Fibroblast of lung (primary cell): ENCODE measurements around the gene DNAH5. TPM values are rescaled to one million over a fixed set of nuclear protein-coding genes. Genes with fewer than 3 reads are reported as not detected.

Source experiments
- DNase-seq, 2 donors: peaks; one replicate each; pipeline versions ENCODE4 v3.0.0 to v3.0.0-alpha.2; 2010; ENCODE audit warnings: low read depth in 2 of 2
- H2AFZ ChIP-seq: 2 replicates; pipeline ENCODE4 v1.5.1; 2012; ENCODE audit warnings: low read length, control low read depth, inconsistent platforms
- H3K27ac ChIP-seq: 2 replicates; pipeline ENCODE4 v1.5.1; 2011; ENCODE audit warnings: low read length, control low read depth; ENCODE audit not compliant: insufficient read depth
- H3K27me3 ChIP-seq: 2 replicates; pipeline ENCODE4 v1.5.1; 2011; ENCODE audit warnings: mild to moderate bottlenecking, low read length; ENCODE audit not compliant: control insufficient read depth, insufficient read depth
- H3K36me3 ChIP-seq: 2 replicates; pipeline ENCODE4 v1.5.1; 2011; ENCODE audit warnings: low read length; ENCODE audit not compliant: control insufficient read depth, insufficient read depth
- H3K4me1 ChIP-seq: 2 replicates; pipeline ENCODE4 v1.5.1; 2011; ENCODE audit warnings: low read length; ENCODE audit not compliant: control insufficient read depth, insufficient read depth; ENCODE audit errors: extremely low read depth
- H3K4me2 ChIP-seq: 2 replicates; pipeline ENCODE4 v1.5.1; 2011; ENCODE audit warnings: low read length, control low read depth; ENCODE audit not compliant: insufficient read depth; ENCODE audit errors: extremely low read depth
- H3K4me3 ChIP-seq, 4 experiments: fragments of 200-600 bp in 1 of 4; sonication (generic) in 1 of 4; replicated peaks in 1 of 4; 2 replicates each; pipeline ENCODE4 v1.5.1; 2011 to 2016; ENCODE audit warnings: low read length in 4 of 4, low read depth in 3 of 4, mild to moderate bottlenecking in 3 of 4, control low read depth in 2 of 4, inconsistent platforms in 1 of 4, mixed read lengths in 1 of 4; ENCODE audit not compliant: insufficient read depth in 1 of 4; ENCODE audit errors: control extremely low read depth in 1 of 4
- H3K79me2 ChIP-seq: 2 replicates; pipeline ENCODE4 v1.5.1; 2012; ENCODE audit warnings: mild to moderate bottlenecking, low read length, inconsistent platforms; ENCODE audit not compliant: control insufficient read depth, insufficient read depth
- H3K9ac ChIP-seq: 2 replicates; pipeline ENCODE4 v1.5.1; 2011; ENCODE audit warnings: mild to moderate bottlenecking, low read length, control low read depth; ENCODE audit not compliant: insufficient read depth
- H3K9me3 ChIP-seq: 2 replicates; pipeline ENCODE4 v1.5.1; 2012; ENCODE audit warnings: low read depth, low read length; ENCODE audit not compliant: control insufficient read depth, insufficient read depth
- H4K20me1 ChIP-seq: 2 replicates; pipeline ENCODE4 v1.5.1; 2011; ENCODE audit warnings: low read length; ENCODE audit not compliant: control insufficient read depth, insufficient read depth; ENCODE audit errors: extremely low read depth
- CTCF ChIP-seq, 2 donors: IDR thresholded peaks in 1 of 2; conservative IDR thresholded peaks in 1 of 2; 1 replicate in 1 of 2; 2 replicates in 1 of 2; pipeline ENCODE4 v1.5.1; 2011 to 2012; ENCODE audit warnings: low read length in 2 of 2, control low read depth in 1 of 2, inconsistent platforms in 1 of 2, low read depth in 1 of 2, mild to moderate bottlenecking in 1 of 2
- EZH2 ChIP-seq: IDR thresholded peaks from 2 replicates; pipeline ENCODE4 v1.5.1; 2012; ENCODE audit warnings: low read length, control low read depth, mild to moderate bottlenecking; ENCODE audit errors: missing control alignments
- polyA plus RNA-seq, 2 donors: library from polyadenylated mRNA; depleted of rRNA in 1 of 2; stranded (reverse) in 1 of 2; unstranded in 1 of 2; fragments of >200 nt; gene quantifications; 2 replicates each; pipeline ENCODE4 v1.2.1, GENCODE V29; 2011 to 2012; ENCODE audit warnings: missing spikeins in 1 of 2
- total RNA-seq: library from RNA; depleted of rRNA; stranded (reverse); fragments of >200 nt; gene quantifications from 2 replicates; pipeline ENCODE4 v1.2.1, GENCODE V29; 2014

Gene DNAH5
- total and polyA plus RNA-seq, 2 donors (not counting 1 experiment from before 2014, with no cell fraction given): 2.1 to 3.1 TPM

DNA sequence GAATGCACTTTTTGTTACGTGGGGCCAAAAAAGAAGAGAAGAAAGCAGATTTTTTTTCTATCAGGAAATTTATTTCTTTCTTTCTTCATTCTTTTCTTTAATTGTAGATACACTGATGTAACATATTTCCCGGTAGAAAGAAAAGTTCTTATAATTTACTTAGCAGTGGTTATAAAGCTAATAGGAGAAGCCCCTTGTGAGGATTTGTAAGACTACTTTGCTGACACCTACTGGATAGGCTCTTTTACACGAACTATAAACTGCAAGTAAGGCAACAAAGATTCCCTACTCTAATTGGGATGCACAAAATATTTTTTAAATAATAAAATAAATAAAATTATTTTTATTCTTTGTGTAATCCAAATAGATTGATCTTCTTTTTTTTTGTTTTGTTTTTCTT, 284.4 kb downstream of the DNAH5 start:
- Histone ChIP-seq H3K79me2 (no peaks in the 10 kb centered on the region), H3K9me3 (no peaks in the 10 kb centered on the region), H3K9ac (no peak overlapping the region), H3K4me3 (no peak overlapping the region), H2AFZ (no peak overlapping the region), H3K4me2 (no peak overlapping the region), H3K27me3 (no peaks in the 10 kb centered on the region), H4K20me1 (no peaks in the 10 kb centered on the region), H3K4me1 (peaks cover 6% of the 10 kb centered on the region), H3K27ac (no peak overlapping the region), H3K36me3 (no peaks in the 10 kb centered on the region)
- TF ChIP-seq CTCF (conservative IDR thresholded peaks at IDR 0.05 in 1 of 2, IDR thresholded peaks at IDR 0.05 in 1 of 2; ENCODE audit: low read depth in 1 of 2, low read length in 2 of 2): no peak
- TF ChIP-seq EZH2: no peak
- DNase-seq: peak in 1 of 2 donors; percentile 25

DNA sequence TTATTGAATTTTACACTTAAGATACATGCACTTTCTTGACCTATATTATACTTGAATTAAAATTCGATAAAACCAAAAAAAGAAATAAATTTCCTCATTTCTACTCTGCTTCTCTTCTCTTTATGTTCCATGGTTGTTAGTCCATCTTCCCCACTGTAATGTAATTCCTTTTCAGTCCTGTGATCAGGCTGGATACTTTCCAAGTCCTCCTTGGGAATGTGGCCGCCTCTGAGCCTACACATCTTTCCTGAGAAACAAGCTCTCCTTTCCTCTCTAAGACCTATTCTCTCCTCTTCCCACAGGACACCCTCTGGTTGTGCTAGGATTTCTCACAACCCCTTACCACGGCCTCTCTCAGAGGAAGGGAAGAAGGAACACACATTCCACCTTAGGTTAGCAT, 285.1 kb downstream of the DNAH5 start:
- no peaks in the 10 kb centered on the region for H4K20me1 ChIP-seq
- H3K4me2 ChIP-seq: no peak overlapping the region
- no peaks in the 10 kb centered on the region for H3K36me3 ChIP-seq
- H3K27ac ChIP-seq: no peak overlapping the region
- peaks cover 6% of the 10 kb centered on the region for H3K4me1 ChIP-seq
- peak in 1 of 2 donors; percentile 35 for DNase-seq
- H3K27me3 ChIP-seq: no peaks in the 10 kb centered on the region
- no peaks in the 10 kb centered on the region for H3K9me3 ChIP-seq
- H3K9ac ChIP-seq: no peak overlapping the region
- H3K79me2 ChIP-seq: no peaks in the 10 kb centered on the region
- H2AFZ ChIP-seq: no peak overlapping the region
- H3K4me3 ChIP-seq: no peak overlapping the region
- TF ChIP-seq EZH2 (no peak), CTCF (conservative IDR thresholded peaks at IDR 0.05 in 1 of 2, IDR thresholded peaks at IDR 0.05 in 1 of 2; ENCODE audit: low read depth in 1 of 2, low read length in 2 of 2) (no peak)

GRCh38 chr5:13658761-13659160, 285.7 kb downstream of the DNAH5 start:
- Histone ChIP-seq H4K20me1 (no peaks in the 10 kb centered on the region), H3K4me2 (no peak overlapping the region), H3K27me3 (no peaks in the 10 kb centered on the region), H3K27ac (no peak overlapping the region), H2AFZ (no peak overlapping the region), H3K79me2 (no peaks in the 10 kb centered on the region), H3K9me3 (no peaks in the 10 kb centered on the region), H3K4me3 (no peak overlapping the region), H3K9ac (no peak overlapping the region), H3K4me1 (peaks cover 2% of the 10 kb centered on the region), H3K36me3 (no peaks in the 10 kb centered on the region)
- DNase-seq: peak in 1 of 2 donors; percentile 4
- TF ChIP-seq EZH2: no peak
- TF ChIP-seq CTCF (conservative IDR thresholded peaks at IDR 0.05 in 1 of 2, IDR thresholded peaks at IDR 0.05 in 1 of 2; ENCODE audit: low read depth in 1 of 2, low read length in 2 of 2): no peak
